GM23338 (cell line): ENCODE data around the gene FSTL3. TPM values are rescaled to one million over a fixed set of nuclear protein-coding genes. Genes with fewer than 3 reads are reported as not detected.

Experiments
- ATAC-seq: fragments of 200-7000 bp; cut with Tn5 transposase; 3 replicates; pipeline ENCODE4 v1.9.1; 2020
- DNase-seq: peaks from one replicate; pipeline ENCODE4 v3.0.0-alpha.2; 2015; ENCODE audit warnings: low spot score
- H2AFZ ChIP-seq: fragments of 200-600 bp; sonication (generic); 2 replicates; pipeline ENCODE4 v1.8.0; 2016; ENCODE audit warnings: antibody characterized with exemption, mild to moderate bottlenecking, moderate library complexity
- H3F3A ChIP-seq: fragments of 200-600 bp; sonication (generic); replicated peaks from 2 replicates; pipeline ENCODE4 v1.8.0; 2017; ENCODE audit warnings: antibody characterized with exemption, mixed run types, low read depth
- H3K27ac ChIP-seq: fragments of 200-600 bp; sonication (generic); 2 replicates; pipeline ENCODE4 v1.6.1; 2016; ENCODE audit warnings: low read depth
- H3K27me3 ChIP-seq: fragments of 200-600 bp; sonication (generic); 2 replicates; pipeline ENCODE4 v1.8.0; 2016; ENCODE audit warnings: mild to moderate bottlenecking, mixed run types, moderate library complexity; ENCODE audit not compliant: insufficient read depth
- H3K36me3 ChIP-seq: fragments of 200-600 bp; sonication (generic); 2 replicates; pipeline ENCODE4 v1.8.0; 2016; ENCODE audit warnings: mild to moderate bottlenecking; ENCODE audit not compliant: insufficient read depth
- H3K4me1 ChIP-seq: fragments of 200-600 bp; sonication (generic); 2 replicates; pipeline ENCODE4 v1.8.0; 2016; ENCODE audit warnings: mild to moderate bottlenecking, moderate library complexity; ENCODE audit not compliant: insufficient read depth
- H3K4me2 ChIP-seq: fragments of 200-600 bp; sonication (generic); 2 replicates; pipeline ENCODE4 v1.7.1; 2017; ENCODE audit warnings: mixed run types
- H3K4me3 ChIP-seq: fragments of 200-600 bp; sonication (generic); 2 replicates; pipeline ENCODE4 v1.6.1; 2016; ENCODE audit warnings: mixed run types
- H3K79me2 ChIP-seq: fragments of 200-600 bp; sonication (generic); replicated peaks from 2 replicates; pipeline ENCODE4 v1.8.0; 2017; ENCODE audit warnings: mild to moderate bottlenecking; ENCODE audit not compliant: insufficient read depth
- H3K9me2 ChIP-seq: fragments of 200-600 bp; sonication (generic); 2 replicates; pipeline ENCODE4 v1.8.0; 2017; ENCODE audit not compliant: insufficient read depth
- H4K20me1 ChIP-seq: fragments of 200-600 bp; sonication (generic); replicated peaks from 2 replicates; pipeline ENCODE4 v1.8.0; 2017; ENCODE audit warnings: mild to moderate bottlenecking; ENCODE audit not compliant: insufficient read depth
- H3K27ac Mint-ChIP-seq: 2 replicates; pipeline ENCODE4 v1.8.0; 2020; ENCODE audit warnings: inconsistent platforms, mild to moderate bottlenecking, moderate library complexity, mixed read lengths
- H3K27me3 Mint-ChIP-seq: 3 replicates; pipeline ENCODE4 v1.8.0; 2022; ENCODE audit warnings: low read depth, mild to moderate bottlenecking, moderate library complexity, mixed read lengths, inconsistent platforms; ENCODE audit not compliant: insufficient read depth, poor library complexity
- H3K36me3 Mint-ChIP-seq: 3 replicates; pipeline ENCODE4 v1.8.0; 2021; ENCODE audit warnings: low read depth, mild to moderate bottlenecking, inconsistent platforms, moderate library complexity, mixed read lengths
- H3K4me1 Mint-ChIP-seq: 3 replicates; pipeline ENCODE4 v1.8.0; 2020; ENCODE audit warnings: mild to moderate bottlenecking, inconsistent platforms, mixed read lengths
- H3K4me3 Mint-ChIP-seq: 3 replicates; pipeline ENCODE4 v1.8.0; 2021; ENCODE audit warnings: moderate library complexity, mild to moderate bottlenecking, inconsistent platforms, mixed read lengths
- H3K9me3 Mint-ChIP-seq: 3 replicates; pipeline ENCODE4 v1.8.0; 2020; ENCODE audit warnings: moderate library complexity, mild to moderate bottlenecking, inconsistent platforms, mixed read lengths
- CTCF ChIP-seq, 2 experiments: fragments of 200-600 bp in 1 of 2; sonication (generic) in 1 of 2; conservative IDR thresholded peaks; 2 replicates each; pipeline versions ENCODE4 v1.5.1 to v1.6.1; 2016 to 2017; ENCODE audit warnings: antibody characterized with exemption in 2 of 2, low read depth in 2 of 2, mild to moderate bottlenecking in 2 of 2, moderate library complexity in 1 of 2
- ETS1 ChIP-seq: IDR thresholded peaks from 2 replicates; pipeline ENCODE4 v1.6.1; 2016; ENCODE audit warnings: antibody characterized with exemption
- EZH2 ChIP-seq: fragments of 200-600 bp; sonication (generic); IDR thresholded peaks from one replicate; pipeline ENCODE4 v1.8.0; 2017; ENCODE audit warnings: antibody characterized with exemption, mild to moderate bottlenecking, low read depth; ENCODE audit not compliant: unreplicated experiment
- NANOG ChIP-seq: IDR thresholded peaks from 2 replicates; pipeline ENCODE4 v1.6.1; 2016; ENCODE audit warnings: antibody characterized with exemption, borderline replicate concordance
- POLR2AphosphoS5 ChIP-seq: IDR thresholded peaks from 2 replicates; pipeline ENCODE4 v1.6.1; 2016; ENCODE audit warnings: antibody characterized with exemption, low read depth
- ZNF331 ChIP-seq: fragments of 250-450 bp; sonication (Bioruptor Pico); IDR thresholded peaks from 2 replicates; pipeline ENCODE4 v1.5.0; 2020; ENCODE audit warnings: low read depth, mild to moderate bottlenecking, moderate library complexity
- ZNF462 ChIP-seq: fragments of 250-450 bp; sonication (Bioruptor Pico); IDR thresholded peaks from 2 replicates; pipeline ENCODE4 v1.5.0; 2020; ENCODE audit warnings: mild to moderate bottlenecking, moderate library complexity
- polyA plus RNA-seq: library from polyadenylated mRNA; unstranded; fragments of >200 nt; fragmentation: Nextera tagmentation; extraction: Ambion mirVana; gene quantifications from 2 replicates; pipeline ENCODE4 v1.2.1, GENCODE V29; 2016
- total RNA-seq: library from RNA; depleted of rRNA; stranded (reverse); fragments of >200 nt; shearing (Covaris generic); gene quantifications from 2 replicates; pipeline ENCODE4 v1.2.3, GENCODE V29; 2014

FSTL3 gene
- total and polyA plus RNA-seq, 2 experiments from 2014 or later = 3.1 to 10.1 TPM

GRCh38 chr19:646779-647565 is 29.2 kb upstream of the FSTL3 start:
- Mint-ChIP-seq H3K36me3 (peaks cover 21% of the 10 kb centered on the region), H3K4me1 (no peaks in the 10 kb centered on the region), H3K27me3 (peaks cover 11% of the 10 kb centered on the region), H3K4me3 (no peak overlapping the region), H3K27ac (no peak overlapping the region), H3K9me3 (no peaks in the 10 kb centered on the region)
- DNase-seq = no peak
- Histone ChIP-seq H3K4me3 (no peak overlapping the region), H3K79me2 (no peaks in the 10 kb centered on the region), H4K20me1 (no peaks in the 10 kb centered on the region; the same call in 1 of the 2 replicates), H3K4me1 (no peaks in the 10 kb centered on the region), H3K27ac (no peak overlapping the region), H3K36me3 (0 out of 2 replicates have a peak, but pooled peaks cover 5% of the 10 kb centered on the region), H3F3A (no peaks in the 10 kb centered on the region), H3K27me3 (no peaks in the 10 kb centered on the region), H3K4me2 (no peak overlapping the region), H2AFZ (no peak overlapping the region), H3K9me2 (no peaks in the 10 kb centered on the region)
- TF ChIP-seq ETS1 (no peak), ZNF331 (CRISPR knock-in tag) (no peak), POLR2AphosphoS5 (no peak), CTCF (conservative IDR thresholded peaks at IDR 0.05; ENCODE audit: low read depth in 2 of 2) (no peak), EZH2 (no peak), NANOG (no peak), ZNF462 (CRISPR knock-in tag) (no peak)
- ATAC-seq = no peak
